Measurements from ENCODE around the gene NR1H2.
A peak's percentile ranks its signal among the peaks of the same experiment; 100 is the strongest.
"Not testable (repeated sequence)": the region's sequence is repeated elsewhere in the genome, so short reads cannot be mapped to it uniquely, and the experiment has no call there.

Gene NR1H2

GRCh38 chr19:50379602-50380001 is 3.3 kb downstream of the NR1H2 start:
- no peak for DNase-seq

GRCh38 chr19:50380137-50380536 is 3.9 kb downstream of the NR1H2 start:
- no peak for DNase-seq

GRCh38 chr19:50380751-50381151 is 4.5 kb downstream of the NR1H2 start:
- no peak for DNase-seq

GRCh38 chr19:50381881-50382729 is 5.8 kb downstream of the NR1H2 start:
- no peak for DNase-seq

GRCh38 chr19:50383001-50383851 is 7.0 kb downstream of the NR1H2 start:
- DNase-seq = no peak

- peak; percentile 100 for DNase-seq
Measured at GRCh38 chr19:50383852-50384684, 7.8 kb downstream of the NR1H2 start, which contains the start of gene POLD1. POLD1 (plus strand) TSS chr19:50384347; CDS start chr19:50398852, 14,505 bp downstream.

- peak; percentile 51 for DNase-seq
Measured at GRCh38 chr19:50384685-50385535, 8.7 kb downstream of the NR1H2 start.

GRCh38 chr19:50387176-50387867 is 11.1 kb downstream of the NR1H2 start:
- peak; percentile 54 for DNase-seq

- DNase-seq = no peak
Measured at GRCh38 chr19:50387868-50388245, 11.6 kb downstream of the NR1H2 start.

GRCh38 chr19:50390295-50390694 is 14.0 kb downstream of the NR1H2 start:
- not testable (repeated sequence) for DNase-seq

- DNase-seq = not testable (repeated sequence)
Measured at GRCh38 chr19:50390952-50391351, 14.7 kb downstream of the NR1H2 start.

GRCh38 chr19:50392759-50393158 is 16.5 kb downstream of the NR1H2 start:
- no peak for DNase-seq

GRCh38 chr19:50393589-50393988 is 17.3 kb downstream of the NR1H2 start:
- DNase-seq = no peak

- no peak for DNase-seq
Measured at GRCh38 chr19:50394017-50394416, 17.8 kb downstream of the NR1H2 start.

GRCh38 chr19:50398675-50399367 is 22.6 kb downstream of the NR1H2 start:
- DNase-seq = no peak

GRCh38 chr19:50399368-50399745 is 23.1 kb downstream of the NR1H2 start:
- DNase-seq = no peak

- no peak for DNase-seq
Measured at GRCh38 chr19:50401605-50402450, 25.6 kb downstream of the NR1H2 start.

- no peak for DNase-seq
Measured at GRCh38 chr19:50402544-50403301, 26.5 kb downstream of the NR1H2 start.
